B cell (primary cell): ENCODE results near the gene REEP6. TPM values are rescaled to one million over a fixed set of nuclear protein-coding genes. Genes with fewer than 3 reads are reported as not detected.

Experiments
- ATAC-seq: fragments of 200-7000 bp; cut with Tn5 transposase; one replicate; pipeline ENCODE4 v1.10.0; 2021; ENCODE audit warnings: low read depth, mild to moderate bottlenecking, moderate number of reproducible peaks, moderate library complexity
- CTCF ChIA-PET: fragments of 350-600 bp; sonication (Branson Sonifier 250); formaldehyde crosslinking; loops from one replicate; lab custom pipeline; 2021; ENCODE audit warnings: antibody characterized with exemption, inconsistent platforms; lab: Charles Lee
- POLR2A ChIA-PET: fragments of 350-600 bp; sonication (Branson Sonifier 250); formaldehyde crosslinking; loops from one replicate; lab custom pipeline; 2021; ENCODE audit warnings: antibody characterized with exemption; lab: Charles Lee
- DNase-seq: peaks from one replicate; pipeline ENCODE4 v3.0.0; 2013
- H2AFZ ChIP-seq: 2 replicates; pipeline ENCODE4 v1.6.1; 2012; ENCODE audit warnings: mild to moderate bottlenecking, low read depth, low read length; ENCODE audit not compliant: insufficient read depth, poor library complexity, severe bottlenecking
- H3K27ac ChIP-seq, 2 donors: 1 replicate in 1 of 2; 2 replicates in 1 of 2; pipeline ENCODE4 v1.5.1; 2012 to 2013; ENCODE audit warnings: low read length in 2 of 2, mild to moderate bottlenecking in 2 of 2, moderate library complexity in 1 of 2
- H3K27me3 ChIP-seq, 4 experiments: fragments of 200-600 bp in 1 of 4; sonication (generic) in 1 of 4; replicated peaks in 1 of 4; 1 replicate in 2 of 4; 2 replicates in 2 of 4; pipeline versions ENCODE4 v1.6.1 to v1.7.0; 2013 to 2016; ENCODE audit warnings: low read length in 3 of 4, mild to moderate bottlenecking in 2 of 4, mixed read lengths in 1 of 4, moderate library complexity in 1 of 4; ENCODE audit not compliant: insufficient read depth in 4 of 4, control insufficient read depth in 3 of 4; ENCODE audit errors: control extremely low read depth in 1 of 4
- H3K36me3 ChIP-seq, 2 experiments: replicated peaks in 1 of 2; 1 replicate in 1 of 2; 2 replicates in 1 of 2; pipeline versions ENCODE4 v1.6.1 to v1.7.1; 2013; ENCODE audit warnings: low read length in 1 of 2; ENCODE audit not compliant: insufficient read depth in 2 of 2, control insufficient read depth in 1 of 2; ENCODE audit errors: control extremely low read depth in 1 of 2, extremely low read depth in 1 of 2
- H3K4me1 ChIP-seq, 2 donors: fragments of 200-600 bp in 1 of 2; sonication (generic) in 1 of 2; 1 replicate in 1 of 2; 2 replicates in 1 of 2; pipeline versions ENCODE4 v1.5.1 to v1.6.1; 2013 to 2017; ENCODE audit warnings: low read length in 2 of 2; ENCODE audit not compliant: control insufficient read depth in 2 of 2, insufficient read depth in 2 of 2
- H3K4me2 ChIP-seq: replicated peaks from 2 replicates; pipeline ENCODE3; 2012; ENCODE audit warnings: mild to moderate bottlenecking, low read depth, low read length; ENCODE audit not compliant: poor library complexity, severe bottlenecking
- H3K4me3 ChIP-seq, 5 experiments: fragments of 200-600 bp in 1 of 5; sonication (generic) in 1 of 5; 1 replicate in 3 of 5; 2 replicates in 2 of 5; pipeline versions ENCODE4 v1.5.1 to v1.7.0; 2011 to 2016; ENCODE audit warnings: low read length in 4 of 5, mild to moderate bottlenecking in 4 of 5, low read depth in 2 of 5, control low read depth in 1 of 5, moderate library complexity in 1 of 5; ENCODE audit not compliant: insufficient read depth in 1 of 5; ENCODE audit errors: control extremely low read depth in 1 of 5, extremely low read depth in 1 of 5
- H3K79me2 ChIP-seq: fragments of 200-600 bp; sonication (generic); one replicate; pipeline ENCODE4 v1.6.0; 2016; ENCODE audit warnings: low read length; ENCODE audit not compliant: control insufficient read depth, insufficient read depth
- H3K9ac ChIP-seq: fragments of 200-600 bp; sonication (generic); 2 replicates; pipeline ENCODE4 v1.6.1; 2017; ENCODE audit warnings: mild to moderate bottlenecking, low read length, moderate library complexity
- H3K9me3 ChIP-seq, 3 donors: one replicate each; pipeline versions ENCODE4 v1.6.1 to v1.7.1; 2013; ENCODE audit warnings: low read length in 2 of 3; ENCODE audit not compliant: control insufficient read depth in 2 of 3, insufficient read depth in 1 of 3; ENCODE audit errors: control extremely low read depth in 1 of 3
- H4K20me1 ChIP-seq: 2 replicates; pipeline ENCODE4 v1.6.0; 2012; ENCODE audit warnings: mild to moderate bottlenecking, low read length; ENCODE audit not compliant: insufficient read depth, control insufficient read depth, poor library complexity, severe bottlenecking
- H3K27ac Mint-ChIP-seq: one replicate; pipeline ENCODE4 v1.8.0; 2021; ENCODE audit warnings: mixed read lengths
- H3K27me3 Mint-ChIP-seq: one replicate; pipeline ENCODE4 v1.8.0; 2021; ENCODE audit warnings: mixed read lengths
- H3K4me1 Mint-ChIP-seq: one replicate; pipeline ENCODE4 v1.8.0; 2021; ENCODE audit warnings: mixed read lengths
- H3K4me3 Mint-ChIP-seq: one replicate; pipeline ENCODE4 v1.8.0; 2021; ENCODE audit warnings: mixed read lengths
- H3K9me3 Mint-ChIP-seq: one replicate; pipeline ENCODE4 v1.8.0; 2022; ENCODE audit warnings: mixed read lengths; ENCODE audit not compliant: insufficient read depth
- EZH2 ChIP-seq: IDR thresholded peaks from 2 replicates; pipeline ENCODE4 v1.6.1; 2012; ENCODE audit warnings: borderline replicate concordance, low read depth, mild to moderate bottlenecking, moderate library complexity, low read length; ENCODE audit not compliant: insufficient read depth, poor library complexity, severe bottlenecking
- WGBS: methylation state at CpG from one replicate; pipeline ENCODE4 v1.1.5; 2013; ENCODE audit warnings: missing lambda C conversion rate; ENCODE audit not compliant: insufficient coverage; 5-methylcytosine and 5-hydroxymethylcytosine counted together
- intact Hi-C: fragments of 100-400 bp; cut with micrococcal nuclease; formaldehyde crosslinking; loops from one replicate; pipeline ENCODE4 v1.10.0; 2022
- polyA plus RNA-seq: library from polyadenylated mRNA; depleted of rRNA; stranded (reverse); fragments of >200 nt; gene quantifications from 2 replicates; pipeline ENCODE4 v1.2.3, GENCODE V29; 2012
- total RNA-seq, 2 donors: library from RNA; stranded (reverse); fragments of 120-200 nt in 1 of 2; gene quantifications; 1 replicate in 1 of 2; 2 replicates in 1 of 2; pipeline versions ENCODE4 v1.2.3 to v1.2.4, GENCODE V29; 2013 to 2022
- TF ChIP-seq, protein P1 (sequence below): fragments of 200-600 bp; IDR thresholded peaks from one replicate; pipeline ENCODE4 v1.8.0; 2022; ENCODE audit warnings: antibody characterized with exemption, mild to moderate bottlenecking

Gene REEP6
- total and polyA plus RNA-seq, 2 donors (not counting 1 experiment from before 2014, with no cell fraction given): 0.64 to 1.1 TPM

- no peaks in the 10 kb centered on the region for H3K9me3 Mint-ChIP-seq
- peak; percentile 56 for DNase-seq
- Histone ChIP-seq H2AFZ (no peak overlapping the region), H3K36me3 (no peaks in the 10 kb centered on the region), H3K4me1 (peaks cover 37 to 47% of the 10 kb centered on the region in 2 donors), H3K27ac (no peak overlapping the region), H3K27me3 (peaks cover 0 to 39% (median 7%) of the 10 kb centered on the region in 4 experiments), H3K9ac (no peak overlapping the region), H4K20me1 (peaks cover 54% of the 10 kb centered on the region), H3K4me3 (no peak overlapping the region), H3K4me2 (peak overlapping the region; percentile 55), H3K79me2 (no peaks in the 10 kb centered on the region), H3K9me3 (peaks cover 0 to 9% (median 0%) of the 10 kb centered on the region in 3 donors)
- no peak overlapping the region for H3K27ac Mint-ChIP-seq
- intact Hi-C loops: no loop called here
- H3K4me1 Mint-ChIP-seq: peaks cover 6% of the 10 kb centered on the region
- TF ChIP-seq, protein P1, sequence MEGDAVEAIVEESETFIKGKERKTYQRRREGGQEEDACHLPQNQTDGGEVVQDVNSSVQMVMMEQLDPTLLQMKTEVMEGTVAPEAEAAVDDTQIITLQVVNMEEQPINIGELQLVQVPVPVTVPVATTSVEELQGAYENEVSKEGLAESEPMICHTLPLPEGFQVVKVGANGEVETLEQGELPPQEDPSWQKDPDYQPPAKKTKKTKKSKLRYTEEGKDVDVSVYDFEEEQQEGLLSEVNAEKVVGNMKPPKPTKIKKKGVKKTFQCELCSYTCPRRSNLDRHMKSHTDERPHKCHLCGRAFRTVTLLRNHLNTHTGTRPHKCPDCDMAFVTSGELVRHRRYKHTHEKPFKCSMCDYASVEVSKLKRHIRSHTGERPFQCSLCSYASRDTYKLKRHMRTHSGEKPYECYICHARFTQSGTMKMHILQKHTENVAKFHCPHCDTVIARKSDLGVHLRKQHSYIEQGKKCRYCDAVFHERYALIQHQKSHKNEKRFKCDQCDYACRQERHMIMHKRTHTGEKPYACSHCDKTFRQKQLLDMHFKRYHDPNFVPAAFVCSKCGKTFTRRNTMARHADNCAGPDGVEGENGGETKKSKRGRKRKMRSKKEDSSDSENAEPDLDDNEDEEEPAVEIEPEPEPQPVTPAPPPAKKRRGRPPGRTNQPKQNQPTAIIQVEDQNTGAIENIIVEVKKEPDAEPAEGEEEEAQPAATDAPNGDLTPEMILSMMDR: peak; percentile 22
- no peak for TF ChIP-seq EZH2
- ChIA-PET POLR2A (interaction anchor here (0.6 to 0.9 kb wide), 2 partner anchors 26 to 127 kb away, joined by 3 to 5 read pairs; no protein-coding TSS in a partner anchor), CTCF (interaction anchor here (0.7 to 0.9 kb wide), 3 partner anchors 38 to 360 kb away, joined by 3 to 4 read pairs (median 3); no protein-coding TSS in a partner anchor)
- H3K4me3 Mint-ChIP-seq: no peak overlapping the region
- no peak for ATAC-seq
- WGBS: 48% methylated on average over 83 of the region's 83 CpGs
- no peaks in the 10 kb centered on the region for H3K27me3 Mint-ChIP-seq
Observed at GRCh38 chr19:1465191-1466016, 25.6 kb upstream of the REEP6 start.
